ENCODE measurements around the gene DNHD1.

DNHD1 gene

GRCh38 chr11:6578134-6578533 lies 81.1 kb downstream of the DNHD1 start:
- TF ChIP-seq REST (IDR thresholded peaks at IDR 0.05; ENCODE audit: insufficient read depth in 1 of 2, low read depth in 2 of 2, low read length in 2 of 2), result no peak
- TF ChIP-seq FOXP2 (optimal IDR thresholded peaks at IDR 0.05; ENCODE audit: borderline replicate concordance, extremely low read depth, extremely low read length, insufficient read depth), result no peak
- no peak for TF ChIP-seq SIN3A (IDR thresholded peaks at IDR 0.05; ENCODE audit: borderline replicate concordance, insufficient read depth, low read length)
- no peak for TF ChIP-seq POLR2AphosphoS5 (IDR thresholded peaks at IDR 0.05; ENCODE audit: low read depth, low read length)
- TF ChIP-seq TAF1 (IDR thresholded peaks at IDR 0.05; ENCODE audit: borderline replicate concordance, insufficient read depth, low read length), result no peak

GRCh38 chr11:6579681-6580080 lies 82.6 kb downstream of the DNHD1 start:
- TF ChIP-seq SIN3A (IDR thresholded peaks at IDR 0.05; ENCODE audit: borderline replicate concordance, insufficient read depth, low read length) (no peak), TAF1 (IDR thresholded peaks at IDR 0.05; ENCODE audit: borderline replicate concordance, insufficient read depth, low read length) (no peak), FOXP2 (optimal IDR thresholded peaks at IDR 0.05; ENCODE audit: borderline replicate concordance, extremely low read depth, extremely low read length, insufficient read depth) (no peak), POLR2AphosphoS5 (IDR thresholded peaks at IDR 0.05; ENCODE audit: low read depth, low read length) (no peak), REST (IDR thresholded peaks at IDR 0.05; ENCODE audit: insufficient read depth in 1 of 2, low read depth in 2 of 2, low read length in 2 of 2) (no peak)

GRCh38 chr11:6583584-6583983 lies 86.5 kb downstream of the DNHD1 start:
- TF ChIP-seq FOXP2 (optimal IDR thresholded peaks at IDR 0.05; ENCODE audit: borderline replicate concordance, extremely low read depth, extremely low read length, insufficient read depth), result no peak
- TF ChIP-seq TAF1 (IDR thresholded peaks at IDR 0.05; ENCODE audit: borderline replicate concordance, insufficient read depth, low read length), result no peak
- TF ChIP-seq SIN3A (IDR thresholded peaks at IDR 0.05; ENCODE audit: borderline replicate concordance, insufficient read depth, low read length), result no peak
- TF ChIP-seq REST (IDR thresholded peaks at IDR 0.05; ENCODE audit: insufficient read depth in 1 of 2, low read depth in 2 of 2, low read length in 2 of 2), result no peak
- TF ChIP-seq POLR2AphosphoS5 (IDR thresholded peaks at IDR 0.05; ENCODE audit: low read depth, low read length), result no peak

- TF ChIP-seq SIN3A (IDR thresholded peaks at IDR 0.05; ENCODE audit: borderline replicate concordance, insufficient read depth, low read length) (no peak), POLR2AphosphoS5 (IDR thresholded peaks at IDR 0.05; ENCODE audit: low read depth, low read length) (no peak), REST (IDR thresholded peaks at IDR 0.05; ENCODE audit: insufficient read depth in 1 of 2, low read depth in 2 of 2, low read length in 2 of 2) (no peak), FOXP2 (optimal IDR thresholded peaks at IDR 0.05; ENCODE audit: borderline replicate concordance, extremely low read depth, extremely low read length, insufficient read depth) (no peak), TAF1 (IDR thresholded peaks at IDR 0.05; ENCODE audit: borderline replicate concordance, insufficient read depth, low read length) (no peak)
Observed at GRCh38 chr11:6584528-6584927, 87.4 kb downstream of the DNHD1 start.
